ENCODE results near the gene UGT3A1. TPM values are rescaled to one million over a fixed set of nuclear protein-coding genes. Genes with fewer than 3 reads are reported as not detected.
"Not testable (repeated sequence)": the region's sequence is repeated elsewhere in the genome, so short reads cannot be mapped to it uniquely, and the experiment has no call there.

Gene UGT3A1
- total RNA-seq, 2 donors from 2014 or later, result not detected

- ATAC-seq (no peak), DNase-seq (ENCODE audit: low spot score in 2 of 2) (no peak)
- Mint-ChIP-seq H3K36me3 (peaks cover 0 to under 1% of the 10 kb centered on the region in 2 donors), H3K9me3 (peaks cover 0 to 7% of the 10 kb centered on the region in 2 donors), H3K27ac (no peak overlapping the region)
Measured at GRCh38 chr5:36007366-36007765, 16.2 kb upstream of the UGT3A1 start.

- DNase-seq (ENCODE audit: low spot score in 2 of 2), result no peak
- no peak for ATAC-seq
- no peaks in the 10 kb centered on the region for H3K36me3 Mint-ChIP-seq
- H3K9me3 Mint-ChIP-seq, result peaks cover 0 to 6% of the 10 kb centered on the region in 2 donors
- no peak overlapping the region for H3K27ac Mint-ChIP-seq
Measured at GRCh38 chr5:36006163-36006562, 15.0 kb upstream of the UGT3A1 start.

GRCh38 chr5:36001032-36001431 lies 9.8 kb upstream of the UGT3A1 start:
- H3K27ac Mint-ChIP-seq, result no peak overlapping the region
- DNase-seq (ENCODE audit: low spot score in 2 of 2) (no peak), ATAC-seq (no peak)
- H3K9me3 Mint-ChIP-seq, result no peaks in the 10 kb centered on the region
- H3K36me3 Mint-ChIP-seq, result no peaks in the 10 kb centered on the region

DNA sequence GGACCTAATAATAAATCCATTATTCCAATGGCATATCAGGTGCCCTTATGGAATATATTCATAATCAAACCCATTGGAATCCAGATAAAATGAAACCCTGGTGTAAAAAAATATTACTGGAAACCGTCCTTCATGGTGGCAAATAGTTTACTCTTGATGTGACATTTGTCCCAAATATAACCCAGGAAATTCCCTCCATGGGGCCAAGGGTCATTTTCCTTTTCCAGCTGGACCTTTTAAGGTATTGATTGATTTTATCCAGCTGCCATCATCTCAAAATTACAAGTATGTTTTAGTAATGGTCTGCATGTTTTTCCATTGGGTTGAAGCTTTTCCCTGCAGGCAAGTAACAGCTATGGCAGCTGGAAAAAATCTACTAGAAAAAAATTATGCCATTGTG lies 8.4 kb upstream of the UGT3A1 start:
- H3K9me3 Mint-ChIP-seq, result no peaks in the 10 kb centered on the region
- no peak overlapping the region for H3K27ac Mint-ChIP-seq
- no peak for DNase-seq (ENCODE audit: low spot score in 2 of 2)
- ATAC-seq, result no peak
- H3K36me3 Mint-ChIP-seq, result no peaks in the 10 kb centered on the region

- DNase-seq (ENCODE audit: low spot score in 2 of 2) (no peak), ATAC-seq (no peak)
- H3K36me3 Mint-ChIP-seq, result no peaks in the 10 kb centered on the region
- no peak overlapping the region for H3K27ac Mint-ChIP-seq
- H3K9me3 Mint-ChIP-seq, result no peaks in the 10 kb centered on the region
Measured at GRCh38 chr5:35996076-35996475, 4.9 kb upstream of the UGT3A1 start.

- DNase-seq (ENCODE audit: low spot score in 2 of 2) (no peak), ATAC-seq (no peak)
- Mint-ChIP-seq H3K9me3 (no peaks in the 10 kb centered on the region), H3K27ac (no peak overlapping the region), H3K36me3 (no peaks in the 10 kb centered on the region)
Measured at GRCh38 chr5:35990520-35990919, 670 bp downstream of the UGT3A1 start.

GRCh38 chr5:35988529-35988928 lies 2.7 kb downstream of the UGT3A1 start:
- DNase-seq (ENCODE audit: low spot score in 2 of 2) (no peak), ATAC-seq (no peak)
- H3K36me3 Mint-ChIP-seq, result no peaks in the 10 kb centered on the region
- H3K27ac Mint-ChIP-seq, result no peak overlapping the region
- no peaks in the 10 kb centered on the region for H3K9me3 Mint-ChIP-seq

DNA sequence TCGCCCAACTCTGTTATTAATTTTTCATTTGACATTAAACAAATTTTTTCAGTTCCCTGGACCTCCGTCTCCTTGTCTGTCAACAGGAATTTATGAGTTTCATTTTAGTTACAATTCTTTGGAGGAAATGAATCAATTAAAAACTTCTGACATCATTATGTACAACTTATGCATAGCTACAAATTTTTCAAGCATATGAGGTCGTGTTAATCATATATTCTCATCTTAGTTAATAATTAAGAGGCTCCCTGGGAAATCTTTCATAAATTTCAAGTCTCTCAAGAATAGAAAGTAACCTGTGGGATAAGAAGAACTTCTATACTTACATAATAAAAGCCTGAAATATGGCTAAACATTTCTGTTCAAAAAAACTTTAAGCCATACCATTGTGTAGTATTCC lies 3.4 kb downstream of the UGT3A1 start:
- Mint-ChIP-seq H3K9me3 (peaks cover 2 to 3% of the 10 kb centered on the region in 2 donors), H3K36me3 (peaks cover 0 to 3% of the 10 kb centered on the region in 2 donors), H3K27ac (no peak overlapping the region)
- DNase-seq (ENCODE audit: low spot score in 2 of 2) (no peak), ATAC-seq (no peak)

DNA sequence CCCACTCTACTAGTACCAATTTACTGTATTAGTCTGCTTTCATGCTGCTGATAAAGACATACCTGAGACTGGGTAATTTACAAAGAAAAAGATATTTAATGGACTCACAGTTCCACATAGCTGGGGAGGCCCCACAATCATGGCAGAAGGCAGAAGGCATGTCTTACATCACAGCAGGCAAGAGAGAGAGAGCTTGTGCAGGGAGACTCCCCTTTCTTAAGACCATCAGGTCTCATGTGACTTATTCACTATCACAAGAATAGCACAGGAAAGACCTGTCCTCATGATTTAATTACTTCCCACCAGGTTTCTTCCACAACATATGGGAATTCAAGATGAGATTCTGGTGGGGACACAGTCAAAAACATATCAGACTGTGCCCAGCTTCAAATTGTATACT lies 11.5 kb downstream of the UGT3A1 start:
- H3K9me3 Mint-ChIP-seq, result peaks cover 15 to 37% of the 10 kb centered on the region in 2 donors
- no peak overlapping the region for H3K27ac Mint-ChIP-seq
- no peak for DNase-seq (ENCODE audit: low spot score in 2 of 2)
- H3K36me3 Mint-ChIP-seq, result peaks cover 8 to 17% of the 10 kb centered on the region in 2 donors
- ATAC-seq, result no peak

DNA sequence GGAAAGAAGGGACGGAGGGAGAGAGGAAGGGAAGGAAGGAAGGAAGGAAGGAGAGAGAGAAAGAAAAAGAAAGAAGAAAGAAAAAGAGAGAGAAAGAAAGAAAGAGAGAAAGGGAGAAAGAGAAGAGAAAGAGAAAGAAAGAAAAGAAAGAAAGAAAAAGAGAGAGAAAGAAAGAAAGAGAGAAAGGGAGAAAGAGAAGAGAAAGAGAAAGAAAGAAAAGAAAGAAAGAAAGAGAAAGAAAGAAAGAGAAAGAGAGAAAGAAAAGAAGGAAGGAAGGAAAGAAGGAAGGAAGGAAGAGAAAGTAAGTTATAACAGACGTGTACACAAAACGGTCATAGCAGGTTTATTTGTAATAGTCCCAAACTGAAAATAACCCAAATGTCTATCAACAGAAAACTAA lies 14.3 kb downstream of the UGT3A1 start:
- peaks cover 8 to 11% of the 10 kb centered on the region in 2 donors for H3K36me3 Mint-ChIP-seq
- H3K9me3 Mint-ChIP-seq, result peaks cover 8 to 30% of the 10 kb centered on the region in 2 donors
- H3K27ac Mint-ChIP-seq; DNase-seq (ENCODE audit: low spot score in 2 of 2); ATAC-seq: not testable (repeated sequence)

DNA sequence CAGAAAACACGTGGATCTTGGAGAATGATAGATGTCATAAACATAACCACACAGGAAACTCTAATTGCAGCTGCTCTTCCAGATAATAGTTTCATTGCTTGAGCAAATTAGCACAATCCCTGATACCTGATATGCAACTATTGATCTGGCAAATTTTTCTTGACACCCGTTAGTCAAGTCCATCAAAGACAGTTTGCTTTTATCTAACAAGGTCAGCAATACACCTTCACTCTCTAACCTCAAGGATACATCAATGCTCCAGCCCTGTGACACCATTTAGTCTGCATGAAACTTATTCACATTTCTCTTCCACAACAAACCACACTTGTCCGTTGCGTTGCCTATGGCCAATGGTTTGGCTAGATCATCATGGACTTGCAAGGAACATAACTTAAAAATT lies 16.6 kb downstream of the UGT3A1 start:
- ATAC-seq (no peak), DNase-seq (ENCODE audit: low spot score in 2 of 2) (no peak)
- H3K9me3 Mint-ChIP-seq, result peaks cover 0 to 19% of the 10 kb centered on the region in 2 donors
- peaks cover 0 to 4% of the 10 kb centered on the region in 2 donors for H3K36me3 Mint-ChIP-seq
- H3K27ac Mint-ChIP-seq, result no peak overlapping the region

DNA sequence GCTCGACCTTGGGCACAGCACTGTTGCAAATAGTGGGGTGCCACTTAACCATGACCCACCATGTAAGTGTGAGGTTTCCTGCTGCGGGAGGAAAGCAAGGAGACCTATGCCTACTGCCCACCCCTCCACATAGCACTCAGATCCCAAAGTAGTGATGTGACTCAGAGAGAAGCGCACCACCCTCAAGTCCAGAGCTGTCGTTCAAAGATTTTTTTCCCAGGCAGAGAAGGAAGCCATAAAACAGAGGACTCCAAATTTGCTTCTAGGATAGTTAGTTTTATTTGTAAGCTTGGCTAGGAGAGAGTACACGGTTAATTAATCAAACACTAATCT lies 19.3 kb downstream of the UGT3A1 start:
- peaks cover 4 to 5% of the 10 kb centered on the region in 2 donors for H3K36me3 Mint-ChIP-seq
- DNase-seq (ENCODE audit: low spot score in 2 of 2) (no peak), ATAC-seq (no peak)
- no peak overlapping the region for H3K27ac Mint-ChIP-seq
- peaks cover 0 to 13% of the 10 kb centered on the region in 2 donors for H3K9me3 Mint-ChIP-seq

GRCh38 chr5:35971186-35971877 lies 19.9 kb downstream of the UGT3A1 start:
- H3K9me3 Mint-ChIP-seq, result peaks cover 0 to 9% of the 10 kb centered on the region in 2 donors
- DNase-seq (ENCODE audit: low spot score in 2 of 2) (no peak), ATAC-seq (no peak)
- H3K27ac Mint-ChIP-seq, result no peak overlapping the region
- peaks cover 4 to 5% of the 10 kb centered on the region in 2 donors for H3K36me3 Mint-ChIP-seq

DNA sequence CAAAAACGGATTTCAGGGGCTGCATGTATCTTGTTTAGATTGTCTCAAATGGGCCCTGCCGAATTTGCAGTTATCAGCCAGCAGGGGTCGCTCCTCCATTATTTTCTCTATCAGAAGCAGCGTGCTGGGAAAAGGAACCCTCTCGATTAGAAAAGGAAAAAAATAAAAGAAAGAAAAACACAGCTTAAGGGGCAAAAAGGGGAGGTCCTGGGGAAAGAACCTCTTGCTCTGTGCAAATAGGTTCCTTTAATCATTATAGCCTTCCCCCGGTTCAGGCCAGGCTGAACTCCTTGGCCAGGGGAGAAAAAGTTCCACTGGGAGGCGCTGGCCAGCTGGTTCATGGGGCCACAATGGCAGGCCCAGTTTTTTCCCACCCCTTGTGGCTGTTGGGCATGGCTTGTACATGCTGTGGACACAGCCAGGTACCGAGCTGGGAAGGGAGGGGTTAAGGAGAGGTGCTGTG lies 27.8 kb downstream of the UGT3A1 start:
- DNase-seq (ENCODE audit: low spot score in 2 of 2) (peak in 1 of 2 donors; percentile 15), ATAC-seq (no peak)
- no peak overlapping the region for H3K27ac Mint-ChIP-seq
- H3K36me3 Mint-ChIP-seq, result no peaks in the 10 kb centered on the region
- peaks cover 0 to under 1% of the 10 kb centered on the region in 2 donors for H3K9me3 Mint-ChIP-seq

DNA sequence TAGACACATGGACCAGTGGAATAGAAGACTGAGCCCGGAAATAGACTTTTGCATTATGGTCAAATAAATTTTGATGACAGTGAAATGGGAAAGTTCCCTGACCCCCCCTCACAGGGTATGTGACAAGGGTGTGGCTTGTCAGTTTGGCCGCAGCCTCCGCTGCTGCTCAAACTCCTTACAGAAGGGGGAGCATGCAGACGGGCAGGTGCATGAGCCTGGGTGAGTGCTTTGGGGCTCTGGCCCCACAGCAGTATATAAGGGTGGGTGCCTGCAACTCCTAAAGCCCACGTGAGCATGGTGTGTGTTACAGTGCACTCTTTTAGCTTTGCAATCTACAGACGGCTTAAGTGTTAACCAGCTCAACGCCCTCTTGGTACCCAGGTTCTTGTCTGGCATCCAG lies 30.9 kb downstream of the UGT3A1 start:
- DNase-seq (ENCODE audit: low spot score in 2 of 2) (no peak), ATAC-seq (no peak)
- H3K9me3 Mint-ChIP-seq, result peaks cover 0 to 5% of the 10 kb centered on the region in 2 donors
- H3K36me3 Mint-ChIP-seq, result no peaks in the 10 kb centered on the region
- H3K27ac Mint-ChIP-seq, result no peak overlapping the region

- no peak overlapping the region for H3K27ac Mint-ChIP-seq
- H3K36me3 Mint-ChIP-seq, result no peaks in the 10 kb centered on the region
- ATAC-seq, result no peak
- no peak for DNase-seq (ENCODE audit: low spot score in 2 of 2)
- H3K9me3 Mint-ChIP-seq, result peaks cover 0 to 5% of the 10 kb centered on the region in 2 donors
Measured at GRCh38 chr5:35956429-35956828, 34.8 kb downstream of the UGT3A1 start.

DNA sequence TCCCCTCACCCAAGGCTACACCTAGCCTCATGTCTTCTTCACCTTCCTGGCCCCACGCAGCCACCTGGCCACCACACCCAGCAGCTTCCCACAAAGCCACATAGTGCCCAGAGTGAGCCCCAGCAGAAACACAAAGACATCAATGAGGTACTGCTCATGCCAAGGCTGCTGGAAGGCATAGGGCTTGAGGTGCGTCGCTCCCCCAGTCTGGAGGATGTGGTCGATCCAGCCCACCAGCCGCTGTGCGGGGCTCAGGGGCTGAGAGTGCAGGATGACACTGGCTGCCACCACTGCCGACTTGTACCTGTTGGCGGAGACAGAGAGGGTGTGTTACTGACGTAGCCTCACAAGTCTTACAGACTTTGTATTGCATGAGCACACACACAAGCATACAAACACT lies 37.0 kb downstream of the UGT3A1 start:
- DNase-seq (ENCODE audit: low spot score in 2 of 2) (no peak), ATAC-seq (peak; percentile 20 to 33)
- H3K9me3 Mint-ChIP-seq, result peaks cover 0 to 5% of the 10 kb centered on the region in 2 donors
- H3K36me3 Mint-ChIP-seq, result no peaks in the 10 kb centered on the region
- H3K27ac Mint-ChIP-seq, result no peak overlapping the region

- ATAC-seq (no peak), DNase-seq (ENCODE audit: low spot score in 2 of 2) (no peak)
- Mint-ChIP-seq H3K27ac (no peak overlapping the region), H3K36me3 (no peaks in the 10 kb centered on the region), H3K9me3 (no peaks in the 10 kb centered on the region)
Measured at GRCh38 chr5:35947085-35947484, 44.1 kb downstream of the UGT3A1 start.
